HG03095 (cell line): Measurements from ENCODE around the gene KRTAP27-1.

Experiments
- ATAC-seq: cut with Tn5 transposase; IDR thresholded peaks from one replicate; pipeline ENCODE4 v1.9.1; 2021; ENCODE audit warnings: moderate library complexity; ENCODE audit not compliant: unreplicated experiment

KRTAP27-1 gene, protein sequence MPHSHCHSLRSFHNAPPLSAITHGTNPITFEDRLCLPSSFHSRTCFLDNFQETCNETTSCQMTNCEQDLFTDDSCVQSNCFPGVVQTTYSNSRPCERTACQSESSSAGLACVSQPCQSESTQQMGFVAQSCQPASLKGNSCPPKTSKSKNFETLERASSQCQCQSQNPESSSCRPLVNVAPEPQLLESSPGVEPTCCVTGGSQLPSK

DNA sequence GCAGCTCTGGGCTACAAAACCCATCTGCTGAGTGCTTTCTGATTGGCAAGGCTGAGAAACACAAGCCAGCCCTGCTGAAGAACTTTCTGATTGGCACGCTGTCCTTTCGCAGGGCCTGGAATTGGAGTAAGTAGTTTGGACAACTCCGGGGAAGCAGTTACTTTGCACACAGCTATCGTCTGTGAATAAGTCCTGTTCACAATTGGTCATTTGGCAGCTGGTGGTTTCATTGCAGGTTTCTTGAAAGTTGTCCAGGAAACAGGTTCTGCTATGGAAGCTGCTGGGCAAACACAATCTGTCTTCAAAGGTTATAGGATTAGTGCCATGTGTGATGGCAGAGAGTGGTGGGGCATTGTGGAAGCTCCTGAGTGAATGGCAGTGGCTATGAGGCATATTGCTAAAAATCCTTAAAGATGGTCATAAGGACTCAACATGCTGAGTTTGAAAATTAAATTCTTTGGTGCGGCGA, at the start of gene KRTAP27-1:
Gene KRTAP27-1 (minus strand): TSS at position 419 of the 469 bp plus-strand sequence. CDS start 26 bp downstream, at position 393.
- no peak for ATAC-seq

DNA sequence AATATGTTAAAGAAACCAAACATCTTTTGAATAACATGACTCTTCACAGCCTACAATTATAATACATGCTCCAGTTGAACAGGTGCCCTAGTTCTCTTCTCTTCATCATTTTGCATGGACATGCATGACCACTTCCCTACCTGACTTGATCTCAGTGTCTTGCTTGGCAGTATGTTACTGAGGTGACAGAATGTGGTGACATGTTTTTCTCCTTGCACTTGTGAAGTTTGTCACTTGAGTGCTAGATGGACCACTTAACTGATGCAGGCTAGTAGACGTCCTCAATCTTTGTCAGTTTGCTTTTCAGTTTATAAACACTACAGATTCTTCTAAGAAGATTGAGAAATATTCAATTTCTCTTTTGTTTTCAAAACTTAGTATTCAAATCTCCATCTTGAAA, 44.7 kb upstream of the KRTAP27-1 start:
- ATAC-seq: no peak

DNA sequence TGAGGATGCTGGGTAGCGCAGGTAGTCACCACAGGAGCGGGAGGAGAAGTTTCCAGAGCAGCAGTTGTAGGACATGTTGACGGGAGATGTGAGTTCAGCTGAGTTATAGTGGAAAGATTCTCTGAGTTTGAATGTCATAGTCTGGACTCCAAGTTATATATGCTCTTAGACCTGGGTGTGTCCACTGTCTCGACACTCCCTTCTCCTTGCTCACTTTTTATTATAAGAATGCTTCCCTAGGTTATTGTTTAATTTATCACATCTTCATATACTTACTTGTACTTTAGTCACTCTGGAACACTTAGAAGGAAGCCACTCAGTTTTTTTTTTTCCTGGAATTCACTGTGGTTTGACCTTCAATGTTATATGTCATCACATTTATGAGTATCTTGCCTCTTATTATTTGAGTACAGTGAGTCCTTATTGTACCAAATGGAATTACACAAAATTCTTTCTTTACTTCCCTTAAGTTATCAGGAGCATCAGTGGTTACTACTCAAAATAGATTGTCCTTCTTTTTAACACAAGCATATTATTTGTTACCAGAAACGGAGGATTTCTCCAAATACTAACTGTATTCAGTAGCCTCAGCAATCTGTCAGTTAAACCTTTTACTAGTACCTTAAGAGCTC, 34.8 kb upstream of the KRTAP27-1 start, which contains the start of gene KRTAP13-2:
Gene KRTAP13-2 (minus strand): TSS at position 133 of the 632 bp plus-strand sequence. CDS start 58 bp downstream, at position 75.
- no peak for ATAC-seq

DNA sequence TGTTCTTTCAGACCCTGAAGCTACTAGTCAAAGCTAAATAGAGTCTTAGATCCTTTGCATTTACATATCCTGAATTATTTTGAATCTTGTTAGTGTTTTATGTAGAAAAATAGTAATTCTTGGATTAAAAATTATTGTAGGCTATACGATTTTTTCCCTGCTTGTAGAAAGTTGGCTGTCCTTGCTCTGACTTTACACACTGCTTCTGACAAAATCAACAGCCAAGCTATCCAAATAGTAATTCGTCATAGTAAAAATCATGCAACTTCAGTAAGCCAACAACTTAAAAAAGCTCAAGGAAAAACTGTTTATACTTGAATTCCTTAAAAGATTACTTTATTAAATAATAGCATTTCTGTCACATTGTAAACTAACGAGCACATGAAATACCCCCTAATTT, 18.4 kb upstream of the KRTAP27-1 start:
- no peak for ATAC-seq

DNA sequence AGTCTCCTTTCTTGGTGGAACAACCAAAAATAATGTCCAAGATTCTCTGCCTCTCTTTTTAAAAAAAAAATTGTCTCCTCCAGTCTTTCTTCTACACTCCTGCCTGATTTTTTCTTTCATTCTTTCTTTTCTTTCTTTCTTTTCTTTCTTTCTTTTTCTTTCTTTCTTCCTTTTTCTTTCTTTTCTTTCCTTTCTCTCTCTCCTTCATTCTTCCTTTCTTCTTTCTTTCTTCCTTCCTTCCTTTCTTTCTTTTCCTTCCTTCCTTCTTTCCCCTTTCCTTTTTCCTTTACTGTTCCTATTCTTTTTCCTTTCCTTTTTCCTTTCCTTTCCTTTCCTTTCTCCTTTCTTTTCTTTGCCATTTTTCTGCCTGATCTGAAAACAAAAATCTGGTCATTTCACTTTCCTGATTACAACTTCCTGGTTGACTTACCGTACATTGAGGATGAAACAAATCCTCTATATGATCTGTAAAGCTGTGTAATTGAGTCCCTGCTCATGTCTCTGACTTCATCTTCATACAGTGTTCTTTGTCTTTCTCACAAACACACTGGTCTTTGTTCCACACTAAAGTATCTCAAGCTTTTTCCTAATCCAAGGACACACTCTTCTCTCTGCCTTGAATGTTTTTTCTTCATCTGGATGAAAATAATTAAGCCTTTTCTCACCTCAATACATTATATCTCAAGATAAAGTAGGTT, 17.0 kb upstream of the KRTAP27-1 start:
- no peak for ATAC-seq

DNA sequence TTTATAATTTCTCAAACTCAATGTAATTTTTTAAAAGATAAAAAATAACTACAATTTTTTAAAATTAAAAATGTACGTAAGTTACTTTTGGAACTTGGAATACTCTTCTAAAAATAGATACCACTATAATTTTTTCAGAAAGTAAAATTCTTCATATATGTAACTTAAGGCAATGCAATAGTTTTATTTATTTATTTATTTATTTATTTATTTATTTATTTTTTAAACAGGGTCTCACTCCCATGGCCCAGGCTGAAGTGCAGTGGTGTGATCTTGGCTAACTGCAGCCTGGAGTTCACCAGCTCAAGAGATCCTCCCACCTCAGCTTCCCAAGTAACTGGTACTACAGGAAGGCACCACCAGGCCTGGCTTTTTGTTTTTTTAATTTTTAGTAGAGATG, 14.0 kb upstream of the KRTAP27-1 start:
- ATAC-seq: no peak

DNA sequence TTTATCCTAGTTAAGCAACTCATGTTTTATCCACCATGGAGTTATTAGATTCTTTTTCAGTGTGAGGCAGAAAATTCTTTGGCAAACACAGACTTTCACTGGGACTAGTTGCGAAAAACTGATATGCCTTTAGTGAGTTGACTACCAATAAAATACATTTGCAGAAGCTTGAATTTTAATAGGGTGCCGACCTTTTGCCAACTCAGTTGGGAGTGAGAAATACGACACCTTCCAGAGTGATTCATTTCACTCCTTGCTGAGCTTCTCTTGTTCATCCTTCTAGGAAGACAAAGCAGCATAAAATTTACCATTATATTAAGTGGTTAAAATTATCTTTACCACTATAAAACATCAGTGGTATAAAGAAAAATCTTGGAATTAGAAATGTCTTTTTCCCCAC, 12.1 kb upstream of the KRTAP27-1 start:
- ATAC-seq: no peak

DNA sequence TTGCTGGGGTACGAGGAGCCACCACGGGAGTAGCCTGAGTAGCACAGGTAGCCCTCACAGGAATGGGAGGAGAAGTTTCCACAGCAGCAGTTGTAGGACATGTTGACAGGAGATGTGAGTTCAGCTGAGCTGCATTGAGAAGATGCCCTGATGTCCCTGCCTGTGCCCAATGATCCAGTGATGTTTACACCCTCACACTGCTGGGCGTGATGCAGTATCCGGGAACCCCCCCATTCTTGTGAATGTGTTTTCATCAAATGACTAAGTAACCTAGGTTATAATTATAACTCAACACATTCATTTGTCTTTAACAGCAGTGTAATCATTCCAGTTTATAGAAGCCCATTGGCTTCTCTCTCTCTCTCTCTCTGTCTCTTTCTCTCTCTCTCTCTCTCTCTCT, 11.0 kb upstream of the KRTAP27-1 start, which contains the start of gene KRTAP23-1:
Gene KRTAP23-1 (minus strand): TSS at position 101 of the 400 bp plus-strand sequence. CDS start 0 bp downstream, at position 101.
- ATAC-seq: no peak

DNA sequence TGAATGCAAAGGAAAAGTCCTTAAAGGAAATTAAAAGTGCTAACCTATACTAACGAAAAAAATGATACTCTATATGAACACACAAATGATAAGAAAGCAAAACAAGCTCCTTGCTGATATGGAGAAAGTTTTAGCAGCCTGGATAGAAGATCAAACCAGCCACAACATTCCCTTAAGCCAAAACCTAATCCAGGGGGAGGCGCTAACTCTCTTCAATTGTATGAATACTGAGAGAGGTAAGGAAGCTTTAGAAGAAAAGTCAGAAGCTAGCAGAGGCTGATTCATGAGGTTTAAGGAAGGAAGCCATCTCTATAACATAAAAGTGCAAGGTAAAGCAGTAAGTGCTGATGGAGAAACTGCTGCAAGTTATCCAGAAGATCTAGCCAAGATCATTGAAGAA, 7.5 kb upstream of the KRTAP27-1 start:
- ATAC-seq: no peak

DNA sequence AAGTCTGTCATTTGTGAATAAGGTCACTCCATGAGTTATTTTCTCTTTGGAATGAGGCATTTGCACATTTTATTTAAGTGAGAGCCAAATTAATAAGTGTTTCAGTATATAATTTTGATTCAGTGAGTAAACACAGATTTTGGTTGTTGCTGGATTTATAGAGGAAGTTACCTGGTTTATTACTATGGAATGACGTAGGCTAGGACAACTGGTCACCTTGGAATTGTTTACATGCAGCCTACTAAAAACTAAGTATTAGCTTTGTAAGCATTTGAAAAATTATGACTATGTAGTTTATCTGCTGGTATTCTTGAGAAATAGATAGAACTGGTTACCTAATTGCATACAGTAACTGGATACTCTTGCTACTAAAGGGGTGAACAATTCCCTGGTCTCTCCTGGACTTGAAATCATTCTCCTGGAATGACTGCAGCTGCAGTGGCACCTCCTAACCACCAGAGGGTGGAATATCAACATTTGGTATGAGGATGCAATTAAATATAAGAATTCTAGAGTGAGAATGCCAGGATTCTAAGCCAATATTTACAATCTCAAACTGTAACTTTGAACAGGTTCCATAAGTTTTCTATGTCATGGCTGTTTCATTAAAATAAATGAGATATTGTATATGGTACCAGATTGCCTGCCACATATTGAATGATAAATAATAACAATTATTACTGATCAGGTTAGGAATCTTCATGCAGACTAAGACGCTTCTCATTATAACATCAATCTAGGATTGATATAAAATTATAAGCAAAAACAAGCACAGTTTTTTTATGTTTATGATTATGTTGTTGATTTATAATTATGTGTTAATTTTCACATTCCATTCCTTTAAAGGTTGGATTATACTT, 3.5 kb upstream of the KRTAP27-1 start:
- no peak for ATAC-seq

DNA sequence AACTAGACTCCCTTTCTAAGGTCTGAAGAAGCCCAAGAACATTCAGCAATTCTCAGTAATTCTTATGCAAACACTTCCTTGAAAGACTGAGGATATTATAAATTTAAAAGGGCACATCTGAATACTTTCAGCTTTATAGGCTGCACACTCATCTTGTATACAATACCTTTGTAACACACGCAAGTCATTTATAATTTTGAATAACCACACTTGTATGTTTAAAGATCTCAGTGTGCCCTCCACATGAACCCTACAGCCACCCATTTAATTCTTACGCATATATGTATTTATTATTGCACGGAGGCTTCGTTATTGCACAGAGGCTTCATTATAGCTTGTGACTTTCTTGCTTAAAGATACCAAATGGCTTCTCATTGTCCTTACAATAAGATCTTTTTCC, 1.2 kb upstream of the KRTAP27-1 start:
- ATAC-seq: no peak

DNA sequence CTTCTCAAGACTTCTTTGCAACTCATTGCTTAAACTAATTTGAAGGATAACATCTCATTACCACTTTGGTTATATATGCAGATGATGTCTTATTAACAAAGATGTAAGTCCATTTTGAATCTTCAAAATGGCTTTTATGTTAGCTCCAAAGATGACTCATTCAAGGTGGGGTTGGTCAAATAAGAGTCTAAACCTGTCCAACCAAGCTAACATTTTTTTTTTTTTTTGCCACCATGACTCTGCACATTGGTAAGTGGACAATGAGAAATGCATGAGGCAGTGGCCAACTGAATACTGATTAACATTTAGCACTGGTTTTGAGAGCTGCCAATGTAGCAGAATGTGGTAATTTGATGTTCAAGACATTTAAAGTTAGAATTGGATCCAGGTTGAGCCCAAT, 278 bp upstream of the KRTAP27-1 start:
- ATAC-seq: no peak

DNA sequence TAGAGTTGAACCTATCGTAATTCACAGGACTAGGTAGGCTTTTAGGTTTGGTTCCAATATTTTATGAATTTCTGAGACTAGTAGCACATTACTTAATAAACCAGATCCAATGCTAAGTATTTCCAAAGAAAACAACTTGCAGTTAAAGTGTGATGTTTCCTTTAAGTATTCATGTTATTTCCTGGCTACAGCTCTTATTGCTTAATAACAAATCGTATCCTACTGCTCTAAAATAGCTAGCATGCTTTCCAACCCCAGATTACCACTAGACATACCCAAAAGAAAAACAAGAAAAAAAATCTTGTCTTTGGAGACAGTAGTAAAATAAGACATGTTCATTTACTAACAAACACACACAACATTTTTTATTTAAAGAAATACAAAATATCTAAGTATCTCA, 898 bp downstream of the KRTAP27-1 start:
- ATAC-seq: no peak

DNA sequence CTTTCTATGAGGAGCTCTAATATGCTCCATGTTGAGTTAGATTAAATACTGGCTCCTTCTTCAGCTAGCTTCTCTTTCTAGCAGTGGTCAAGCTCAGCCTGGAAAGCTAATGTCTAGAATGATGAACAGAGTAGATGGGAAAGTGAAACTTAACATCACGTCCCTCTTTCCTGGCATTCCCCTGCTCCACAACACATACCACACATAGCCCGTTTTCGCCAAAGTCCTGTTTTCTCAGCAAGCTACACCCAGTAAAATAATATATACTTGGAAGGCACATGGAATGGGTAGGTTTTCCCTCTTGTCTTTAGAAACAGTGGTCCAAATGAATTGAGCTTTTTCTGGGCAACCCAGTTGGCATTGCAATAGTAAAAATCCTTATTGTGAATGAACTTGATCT, 3.8 kb downstream of the KRTAP27-1 start:
- ATAC-seq: no peak

DNA sequence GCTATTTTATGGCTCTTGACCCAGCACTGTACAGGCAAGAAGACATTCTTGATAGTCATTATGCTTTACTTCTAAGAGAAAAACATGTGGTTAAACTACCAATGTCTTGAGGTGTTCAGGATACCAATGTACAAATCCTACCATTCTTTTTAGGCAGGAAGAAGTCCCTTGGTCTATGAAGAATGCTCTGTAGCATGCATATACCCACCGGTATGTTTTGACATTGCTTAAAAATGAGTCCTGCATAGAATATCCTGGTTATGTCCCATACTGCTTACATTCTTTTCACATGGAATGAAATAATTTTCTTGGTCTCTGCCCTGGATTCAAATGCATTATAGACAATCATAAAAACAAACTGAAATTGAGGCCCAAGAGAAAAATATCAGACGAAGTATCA, 4.8 kb downstream of the KRTAP27-1 start:
- ATAC-seq: no peak

DNA sequence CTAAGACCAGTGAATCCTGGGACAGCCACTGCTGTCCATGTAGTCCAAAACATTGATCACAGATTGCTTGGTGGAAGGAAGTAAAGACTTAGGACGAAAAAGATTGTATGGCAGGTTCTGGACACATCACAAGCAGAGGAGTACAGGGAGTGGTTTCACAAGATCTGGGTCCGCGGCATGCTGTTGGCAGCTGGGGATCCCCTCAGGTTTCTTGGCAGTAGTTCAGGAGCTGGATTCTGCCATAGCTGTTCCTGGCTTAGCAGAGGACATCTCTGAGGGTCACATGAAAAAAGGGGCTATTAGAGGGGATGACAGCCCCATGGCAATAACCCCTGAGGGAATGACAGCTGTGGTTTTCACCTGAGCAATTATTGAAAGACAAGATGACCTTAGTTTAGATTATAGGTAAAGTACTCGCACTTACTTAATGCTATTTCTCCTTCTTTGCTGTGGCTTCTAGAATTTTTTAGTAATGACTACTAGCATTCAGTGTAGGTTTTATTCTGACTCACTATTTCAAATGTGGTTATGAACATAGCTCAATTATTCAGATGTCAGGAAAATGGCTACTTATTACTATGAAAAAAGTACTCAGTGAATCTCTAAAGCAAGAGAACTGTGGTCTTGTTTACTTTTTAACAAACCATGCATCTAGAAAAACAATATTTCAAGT, 8.2 kb downstream of the KRTAP27-1 start:
- ATAC-seq: no peak

DNA sequence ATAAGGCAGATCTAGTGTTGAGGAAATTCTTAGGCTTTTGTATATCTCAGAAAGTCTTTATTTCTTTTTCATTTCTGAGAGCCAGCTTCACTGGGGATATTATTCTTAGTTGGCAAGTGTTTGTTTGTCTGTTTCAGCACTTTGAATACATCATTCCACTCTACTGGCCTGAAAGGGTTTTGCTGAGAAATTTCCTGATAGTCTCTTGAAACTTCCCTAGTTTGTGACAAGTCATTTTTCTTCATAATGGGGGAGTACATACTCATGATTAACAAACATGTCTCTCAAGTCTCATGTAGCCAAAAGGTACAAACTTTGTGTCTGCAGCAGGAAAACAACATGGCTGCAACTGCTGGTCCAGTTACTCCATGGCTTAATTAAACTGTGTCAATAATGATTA, 11.1 kb downstream of the KRTAP27-1 start:
- no peak for ATAC-seq

DNA sequence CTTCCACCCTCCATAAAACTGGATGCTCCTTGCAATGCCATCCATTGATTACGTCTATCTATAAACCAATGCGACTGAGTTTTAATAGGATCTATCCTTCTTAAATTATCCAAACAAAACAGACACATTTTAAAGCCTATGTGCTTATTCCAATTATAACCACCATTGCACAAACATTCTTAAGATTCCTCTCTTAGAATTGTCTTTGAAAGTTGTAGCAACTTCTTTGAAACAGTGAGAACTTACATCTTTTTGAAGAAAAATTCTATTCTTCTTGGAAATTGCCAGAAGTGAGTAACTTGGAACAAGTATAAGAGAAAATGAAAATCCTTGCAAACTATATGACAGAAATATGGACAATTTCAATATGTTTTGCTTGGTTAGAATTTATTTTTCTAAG, 17.3 kb downstream of the KRTAP27-1 start, which contains the start of gene KRTAP26-1:
Gene KRTAP26-1 (minus strand): TSS at position 101 of the 400 bp plus-strand sequence. CDS start 280 bp downstream, outside the sequence.
- no peak for ATAC-seq

DNA sequence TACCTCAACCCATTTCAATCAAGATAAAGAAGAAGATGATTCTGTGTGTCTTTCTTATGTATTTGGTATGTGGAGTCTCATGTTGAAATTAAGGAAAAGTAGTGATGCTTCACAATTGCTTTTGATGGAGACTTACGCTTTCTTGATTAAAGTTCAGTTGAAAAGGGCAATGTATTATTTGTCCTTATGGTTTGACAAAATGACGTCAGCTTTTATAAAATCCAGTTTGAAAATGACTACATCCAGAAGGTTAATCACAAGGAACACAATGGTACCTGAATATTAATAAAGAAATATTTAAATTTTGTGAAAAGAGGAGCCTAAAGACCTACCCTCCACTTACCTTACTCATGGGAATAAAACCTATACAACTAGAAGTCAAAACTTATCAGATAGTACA, 21.8 kb downstream of the KRTAP27-1 start:
- ATAC-seq: no peak

DNA sequence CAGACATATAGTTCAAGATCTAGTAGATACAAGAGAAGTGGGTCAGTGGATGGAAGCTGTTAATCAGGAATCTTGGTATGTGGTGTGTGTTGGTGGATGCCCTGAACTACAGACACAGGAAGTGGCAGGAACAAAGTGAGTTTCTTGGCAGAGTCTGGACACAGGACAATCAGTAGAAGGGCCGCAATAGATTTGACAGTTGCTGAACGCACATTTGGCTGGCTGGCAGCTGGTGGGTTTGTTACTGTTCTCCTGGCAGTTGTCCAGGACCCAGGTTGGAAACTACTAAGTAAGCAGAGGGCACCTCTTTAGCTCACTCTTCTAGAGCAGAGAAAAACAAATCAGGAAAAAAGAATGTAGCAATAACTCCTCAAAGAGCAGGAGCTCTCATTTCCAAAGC, 30.6 kb downstream of the KRTAP27-1 start:
- ATAC-seq: no peak
